Hepatocyte (in vitro differentiated cells): ENCODE results near the gene ENTPD2.
A peak's percentile ranks its signal among the peaks of the same experiment; 100 is the strongest.

ENCODE experiments used
- EZH2 ChIP-seq: fragments of 200-600 bp; sonication (generic); IDR thresholded peaks from 2 replicates; pipeline ENCODE4 v1.6.1; 2016; ENCODE audit warnings: antibody characterized with exemption, mild to moderate bottlenecking, borderline replicate concordance
- EZH2phosphoT487 ChIP-seq: fragments of 200-600 bp; sonication (generic); IDR thresholded peaks from one replicate; pipeline ENCODE4 v1.6.1; 2018; ENCODE audit warnings: antibody characterized with exemption, mild to moderate bottlenecking, low read depth, moderate library complexity; ENCODE audit not compliant: unreplicated experiment, severe bottlenecking
- TF ChIP-seq, protein P1 (sequence below): fragments of 200-600 bp; sonication (generic); IDR thresholded peaks from 2 replicates; pipeline ENCODE4 v1.5.1; 2016; ENCODE audit warnings: antibody characterized with exemption, mild to moderate bottlenecking; ENCODE audit not compliant: poor library complexity

DNA sequence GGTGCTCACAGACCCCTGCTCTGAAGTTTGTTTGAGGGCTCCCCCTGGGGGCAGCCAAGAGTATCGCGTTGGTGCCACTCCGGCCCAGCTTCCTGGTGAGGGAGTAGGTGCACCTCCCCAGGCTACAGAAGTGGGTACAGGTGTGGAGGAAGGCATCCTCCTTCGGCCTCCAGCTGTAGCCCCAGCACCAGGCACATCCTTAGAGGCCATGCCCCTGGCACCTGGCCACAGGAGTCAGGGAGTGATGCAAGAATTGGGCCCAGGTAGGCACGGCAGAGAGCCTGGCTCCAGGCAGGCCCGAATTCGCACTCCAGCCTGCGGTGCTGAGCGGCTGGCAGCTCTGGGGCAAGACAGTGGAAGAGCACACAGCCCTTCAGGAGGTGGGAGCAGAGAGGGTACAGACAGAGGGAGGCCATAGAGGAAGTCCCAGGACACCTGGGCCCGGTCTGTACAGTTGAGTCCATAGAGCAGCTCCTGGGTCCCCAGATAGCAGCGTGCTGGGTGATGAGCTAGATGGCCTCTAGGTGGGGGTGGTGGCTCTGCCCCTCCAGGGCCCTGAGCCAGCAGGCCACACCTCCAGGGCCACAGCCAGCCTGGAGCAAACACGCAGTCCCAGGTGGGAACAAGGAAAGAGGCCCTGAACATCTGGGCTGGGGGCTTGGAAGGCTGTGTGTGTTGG lies 14.1 kb upstream of the ENTPD2 start:
- TF ChIP-seq, protein P1, sequence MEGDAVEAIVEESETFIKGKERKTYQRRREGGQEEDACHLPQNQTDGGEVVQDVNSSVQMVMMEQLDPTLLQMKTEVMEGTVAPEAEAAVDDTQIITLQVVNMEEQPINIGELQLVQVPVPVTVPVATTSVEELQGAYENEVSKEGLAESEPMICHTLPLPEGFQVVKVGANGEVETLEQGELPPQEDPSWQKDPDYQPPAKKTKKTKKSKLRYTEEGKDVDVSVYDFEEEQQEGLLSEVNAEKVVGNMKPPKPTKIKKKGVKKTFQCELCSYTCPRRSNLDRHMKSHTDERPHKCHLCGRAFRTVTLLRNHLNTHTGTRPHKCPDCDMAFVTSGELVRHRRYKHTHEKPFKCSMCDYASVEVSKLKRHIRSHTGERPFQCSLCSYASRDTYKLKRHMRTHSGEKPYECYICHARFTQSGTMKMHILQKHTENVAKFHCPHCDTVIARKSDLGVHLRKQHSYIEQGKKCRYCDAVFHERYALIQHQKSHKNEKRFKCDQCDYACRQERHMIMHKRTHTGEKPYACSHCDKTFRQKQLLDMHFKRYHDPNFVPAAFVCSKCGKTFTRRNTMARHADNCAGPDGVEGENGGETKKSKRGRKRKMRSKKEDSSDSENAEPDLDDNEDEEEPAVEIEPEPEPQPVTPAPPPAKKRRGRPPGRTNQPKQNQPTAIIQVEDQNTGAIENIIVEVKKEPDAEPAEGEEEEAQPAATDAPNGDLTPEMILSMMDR: peak; percentile 70
- TF ChIP-seq EZH2 (no peak), EZH2phosphoT487 (no peak)
